ENCODE measurements around the gene SLC25A19. TPM values are rescaled to one million over a fixed set of nuclear protein-coding genes. Genes with fewer than 3 reads are reported as not detected.

The SLC25A19 gene
- total and polyA plus RNA-seq, 8 donors, result 2.3 to 40.6 (median 9.9) TPM

DNA sequence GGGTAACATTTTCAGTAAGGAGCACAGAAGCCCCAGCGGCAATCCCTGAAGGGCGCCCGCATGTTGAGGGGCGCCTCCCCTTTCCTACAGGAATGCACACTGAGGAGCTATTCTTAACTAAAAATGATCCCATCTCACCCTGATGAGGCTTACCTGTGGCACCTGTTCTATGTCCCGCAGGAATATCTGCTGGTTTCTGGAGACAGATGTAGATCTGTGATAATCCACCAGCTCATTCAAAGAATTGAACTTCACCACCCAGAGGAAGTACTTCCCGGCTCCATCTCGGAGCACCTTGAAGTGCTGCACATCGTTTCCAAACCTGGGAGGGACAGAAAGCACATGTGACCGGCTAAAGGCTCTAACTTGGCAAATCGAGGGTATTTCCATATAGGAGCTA, 32.3 kb upstream of the SLC25A19 start:
- no peak for TF ChIP-seq POLR2A (IDR thresholded peaks at IDR 0.05)
- TF ChIP-seq, protein P1, sequence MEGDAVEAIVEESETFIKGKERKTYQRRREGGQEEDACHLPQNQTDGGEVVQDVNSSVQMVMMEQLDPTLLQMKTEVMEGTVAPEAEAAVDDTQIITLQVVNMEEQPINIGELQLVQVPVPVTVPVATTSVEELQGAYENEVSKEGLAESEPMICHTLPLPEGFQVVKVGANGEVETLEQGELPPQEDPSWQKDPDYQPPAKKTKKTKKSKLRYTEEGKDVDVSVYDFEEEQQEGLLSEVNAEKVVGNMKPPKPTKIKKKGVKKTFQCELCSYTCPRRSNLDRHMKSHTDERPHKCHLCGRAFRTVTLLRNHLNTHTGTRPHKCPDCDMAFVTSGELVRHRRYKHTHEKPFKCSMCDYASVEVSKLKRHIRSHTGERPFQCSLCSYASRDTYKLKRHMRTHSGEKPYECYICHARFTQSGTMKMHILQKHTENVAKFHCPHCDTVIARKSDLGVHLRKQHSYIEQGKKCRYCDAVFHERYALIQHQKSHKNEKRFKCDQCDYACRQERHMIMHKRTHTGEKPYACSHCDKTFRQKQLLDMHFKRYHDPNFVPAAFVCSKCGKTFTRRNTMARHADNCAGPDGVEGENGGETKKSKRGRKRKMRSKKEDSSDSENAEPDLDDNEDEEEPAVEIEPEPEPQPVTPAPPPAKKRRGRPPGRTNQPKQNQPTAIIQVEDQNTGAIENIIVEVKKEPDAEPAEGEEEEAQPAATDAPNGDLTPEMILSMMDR (IDR thresholded peaks at IDR 0.05), result no peak
- no peak for TF ChIP-seq EP300 (IDR thresholded peaks at IDR 0.05)
- TF ChIP-seq POLR2AphosphoS5 (IDR thresholded peaks at IDR 0.05), result no peak
- no peak overlapping the region for H3K4me3 ChIP-seq
- no peak for DNase-seq
- H3K9me3 ChIP-seq, result no peaks in the 10 kb centered on the region
- H3K36me3 ChIP-seq, result peaks cover 24 to 74% (median 60%) of the 10 kb centered on the region in 4 donors
- H3K4me1 ChIP-seq, result peaks cover 0 to 52% (median 43%) of the 10 kb centered on the region in 4 donors
- no peaks in the 10 kb centered on the region for H3K27me3 ChIP-seq
- intact Hi-C loops (cut with DNase I; ENCODE audit: low total_unique reads), result loop anchor here (5.0 kb wide), 1 partner anchor 91 kb away; no protein-coding TSS in a partner anchor
- 83 to 91% (median 88%) methylated on average over 9 to 10 of the region's 10 CpGs for WGBS, 5 donors
- H3K27ac ChIP-seq, result peak overlapping the region in 1 of 5 donors; percentile 70

DNA sequence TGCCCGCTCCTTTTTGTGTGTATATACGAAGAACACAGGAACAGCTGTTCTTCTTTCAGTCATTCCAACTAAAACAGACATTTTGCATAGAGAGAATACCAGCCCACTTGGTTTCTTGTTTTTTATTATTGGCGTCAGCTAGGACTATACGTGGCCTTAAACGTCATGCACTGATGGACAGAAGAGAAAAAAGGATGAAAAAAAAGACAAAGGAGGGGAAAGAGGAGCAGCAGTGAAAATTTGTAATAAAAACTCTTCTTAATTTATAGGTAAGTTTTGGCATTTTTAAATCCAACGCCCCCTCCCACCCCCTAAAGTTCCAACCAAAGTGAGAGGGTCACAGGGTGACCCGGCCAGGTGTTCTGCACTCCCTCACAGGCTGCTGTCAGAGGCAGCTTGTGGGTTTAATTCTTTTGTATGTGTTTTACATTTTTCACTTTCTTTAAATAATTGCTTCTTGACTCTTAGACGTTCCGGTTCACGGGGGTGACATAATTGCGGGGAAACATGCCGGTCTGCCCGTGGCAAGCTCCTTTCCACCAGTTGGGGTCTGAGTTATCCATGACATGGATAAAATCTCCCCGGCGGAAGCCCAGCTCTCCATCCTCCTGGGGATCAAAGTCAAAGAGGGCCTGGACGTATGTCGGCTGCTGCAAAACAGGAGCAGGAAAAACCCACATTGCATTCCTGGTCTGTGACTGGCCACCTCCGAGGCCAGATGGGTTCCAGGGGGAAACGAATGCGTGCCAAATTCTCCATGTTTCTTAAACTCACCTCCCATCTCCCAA, 30.9 kb upstream of the SLC25A19 start:
- H3K9me3 ChIP-seq, result no peaks in the 10 kb centered on the region
- 79 to 89% (median 89%) methylated on average over 20 of the region's 20 CpGs for WGBS, 5 donors
- no peak overlapping the region for H3K4me3 ChIP-seq
- H3K36me3 ChIP-seq, result peaks cover 18 to 62% (median 49%) of the 10 kb centered on the region in 4 donors
- TF ChIP-seq POLR2A (IDR thresholded peaks at IDR 0.05) (no peak), POLR2AphosphoS5 (IDR thresholded peaks at IDR 0.05) (no peak), EP300 (IDR thresholded peaks at IDR 0.05) (no peak)
- TF ChIP-seq, protein P1 (IDR thresholded peaks at IDR 0.05), result no peak
- peaks cover 0 to 47% (median 35%) of the 10 kb centered on the region in 4 donors for H3K4me1 ChIP-seq
- H3K27me3 ChIP-seq, result no peaks in the 10 kb centered on the region
- DNase-seq, result no peak
- intact Hi-C loops (cut with DNase I; ENCODE audit: low total_unique reads), result loop anchor here (5.0 kb wide), 1 partner anchor 92 kb away; no protein-coding TSS in a partner anchor
- H3K27ac ChIP-seq, result peak overlapping the region in 3 of 5 donors; percentile 35 to 70 (median 53)

DNA sequence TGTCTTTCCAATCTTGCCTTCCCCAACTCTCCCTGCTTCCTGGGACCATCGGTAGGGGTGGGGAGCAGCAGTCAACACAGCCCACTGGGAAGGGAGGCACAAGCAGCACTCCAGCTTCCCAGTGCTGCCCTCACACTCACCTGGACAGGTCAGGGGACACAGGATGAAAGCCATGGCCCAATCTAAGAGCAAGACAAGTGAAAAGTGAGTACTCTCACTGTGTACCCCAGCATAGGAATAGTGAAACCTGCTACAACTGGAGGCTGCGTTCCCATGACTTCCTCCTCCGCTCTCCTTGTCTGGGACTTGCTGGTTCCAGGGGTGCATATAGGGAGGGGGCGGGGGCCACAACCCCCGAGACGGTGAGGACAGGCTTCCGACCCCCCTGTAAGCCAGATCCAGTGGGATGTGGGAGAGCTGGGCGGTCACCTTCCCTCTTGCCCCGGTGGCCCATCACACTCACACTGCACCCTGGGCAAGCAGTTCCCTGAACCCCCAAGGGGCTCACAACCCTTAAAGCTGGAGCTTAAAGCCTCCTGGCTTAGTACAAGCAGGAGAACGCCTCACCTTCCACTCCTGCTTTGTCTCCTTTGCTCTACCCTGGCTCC, 29.5 kb upstream of the SLC25A19 start:
- intact Hi-C loops (cut with DNase I; ENCODE audit: low total_unique reads), result no loop called here
- peak overlapping the region; percentile 6 to 74 (median 53) for H3K27ac ChIP-seq
- H3K4me3 ChIP-seq, result no peak overlapping the region
- TF ChIP-seq EP300 (IDR thresholded peaks at IDR 0.05) (no peak), POLR2AphosphoS5 (IDR thresholded peaks at IDR 0.05) (no peak), POLR2A (IDR thresholded peaks at IDR 0.05) (no peak)
- TF ChIP-seq, protein P1 (IDR thresholded peaks at IDR 0.05), result no peak
- H3K4me1 ChIP-seq, result peaks cover 0 to 38% (median 29%) of the 10 kb centered on the region in 4 donors
- no peak for DNase-seq
- no peaks in the 10 kb centered on the region for H3K9me3 ChIP-seq
- H3K27me3 ChIP-seq, result no peaks in the 10 kb centered on the region
- 75 to 88% (median 80%) methylated on average over 9 to 10 of the region's 10 CpGs for whole genome bisulfite sequencing, 5 donors
- H3K36me3 ChIP-seq, result peaks cover 18 to 53% (median 40%) of the 10 kb centered on the region in 4 donors

DNA sequence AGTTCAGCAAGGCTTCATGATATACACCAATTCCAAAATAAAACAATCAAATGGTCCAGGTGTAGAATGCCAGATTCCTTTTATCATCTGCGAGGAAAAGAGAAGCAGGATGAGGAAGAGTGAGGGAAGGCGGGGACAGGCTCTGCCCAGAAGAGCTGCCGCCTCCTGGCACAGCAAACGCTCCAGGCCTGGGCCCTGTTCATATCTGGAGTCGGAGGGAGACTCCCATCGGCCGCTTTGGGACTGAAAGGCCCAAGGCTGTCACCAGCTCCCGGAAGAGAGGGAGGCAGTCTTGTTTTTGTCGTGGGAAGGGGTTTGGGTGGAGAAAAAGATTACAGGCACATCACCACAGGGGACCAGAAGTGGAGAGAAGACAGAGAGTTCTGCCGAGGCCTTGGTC, 29.0 kb upstream of the SLC25A19 start:
- H3K27ac ChIP-seq, result peak overlapping the region; percentile 6 to 74 (median 53)
- no peak for TF ChIP-seq POLR2AphosphoS5 (IDR thresholded peaks at IDR 0.05)
- TF ChIP-seq, protein P1 (IDR thresholded peaks at IDR 0.05), result no peak
- no peak for TF ChIP-seq EP300 (IDR thresholded peaks at IDR 0.05)
- TF ChIP-seq POLR2A (IDR thresholded peaks at IDR 0.05), result no peak
- no peak overlapping the region for H3K4me3 ChIP-seq
- no peaks in the 10 kb centered on the region for H3K9me3 ChIP-seq
- H3K36me3 ChIP-seq, result peaks cover 18 to 50% (median 37%) of the 10 kb centered on the region in 4 donors
- H3K4me1 ChIP-seq, result peaks cover 0 to 34% (median 24%) of the 10 kb centered on the region in 4 donors
- WGBS, 5 donors, result 30 to 47% (median 33%) methylated on average over 10 of the region's 10 CpGs
- intact Hi-C loops (cut with DNase I; ENCODE audit: low total_unique reads), result no loop called here
- DNase-seq, result peak; percentile 38 to 69
- H3K27me3 ChIP-seq, result no peaks in the 10 kb centered on the region
